ENCODE data around the gene CASKIN1.
"Not testable (repeated sequence)": the region's sequence is repeated elsewhere in the genome, so short reads cannot be mapped to it uniquely, and the experiment has no call there.

CASKIN1 gene

GRCh38 chr16:2196162-2196980, at the start of gene CASKIN1:
TSS of gene CASKIN1 (minus strand) at chr16:2196605. CDS start at chr16:2196432, 173 bp downstream.
- DNase-seq = no peak

DNA sequence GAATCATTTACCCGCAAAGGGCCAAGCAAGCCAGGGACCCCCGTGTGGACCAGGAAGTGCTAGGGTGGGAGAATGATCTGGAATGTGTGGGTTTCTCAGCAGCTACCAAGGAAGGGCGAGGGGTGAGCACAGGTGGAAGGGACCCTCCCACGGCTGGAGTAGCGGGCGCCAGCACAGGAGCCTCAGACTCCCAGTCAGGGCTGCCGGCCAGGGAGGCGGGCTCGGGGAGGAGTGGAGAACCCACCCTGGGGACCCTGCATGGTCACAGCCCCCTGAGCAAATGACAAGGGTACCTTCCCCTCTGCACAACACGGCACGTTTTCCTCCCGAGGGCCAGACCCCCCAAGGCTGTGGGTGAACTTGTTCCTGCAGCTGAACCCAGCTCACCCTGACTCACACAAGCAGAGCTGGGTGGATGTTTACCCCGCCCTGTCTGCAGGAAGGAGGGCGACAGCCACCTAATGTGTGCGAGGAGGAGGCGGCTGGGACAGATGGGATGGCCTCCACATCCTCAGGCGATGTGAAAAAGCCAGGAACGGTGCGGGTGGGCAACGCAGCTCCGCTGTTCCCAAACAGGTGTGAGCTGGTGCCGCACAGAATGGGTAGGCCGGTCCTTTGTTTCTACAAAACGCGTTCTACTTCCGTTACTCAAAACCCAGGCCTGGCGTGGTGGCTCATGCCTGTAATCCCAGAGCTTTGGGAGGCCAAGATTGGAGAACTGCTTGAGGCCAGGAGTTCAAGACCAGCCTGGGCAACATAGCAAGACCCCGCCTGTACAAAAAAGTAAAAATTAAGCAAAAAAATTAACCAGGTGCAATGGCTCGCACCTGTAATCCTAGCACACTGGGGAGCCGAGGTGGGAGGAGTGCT, 48.8 kb upstream of the CASKIN1 start:
- no peak for DNase-seq

DNA sequence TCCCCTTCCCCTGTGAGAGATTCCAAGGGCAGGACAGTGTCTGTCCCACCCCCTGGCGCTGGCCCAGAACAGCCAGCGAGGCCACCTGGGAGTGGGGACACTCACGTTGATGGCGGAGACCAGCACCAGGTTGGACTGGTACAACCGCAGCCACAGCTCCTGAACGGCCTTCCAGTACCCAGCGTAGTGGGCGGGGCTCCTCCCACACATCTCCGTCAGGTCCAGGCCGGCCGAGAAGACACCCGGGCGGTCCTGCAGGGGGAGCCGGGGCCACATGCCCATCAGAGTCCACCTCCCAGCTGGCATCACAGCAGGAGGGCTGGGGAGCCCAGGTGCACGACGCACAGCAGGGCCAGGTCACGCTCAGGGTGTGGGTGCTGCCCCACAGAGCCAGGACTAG, 47.9 kb upstream of the CASKIN1 start:
- no peak for DNase-seq

- DNase-seq = no peak
These were observed 47.4 kb upstream of the CASKIN1 start for GRCh38 chr16:2243781-2244180.

DNA sequence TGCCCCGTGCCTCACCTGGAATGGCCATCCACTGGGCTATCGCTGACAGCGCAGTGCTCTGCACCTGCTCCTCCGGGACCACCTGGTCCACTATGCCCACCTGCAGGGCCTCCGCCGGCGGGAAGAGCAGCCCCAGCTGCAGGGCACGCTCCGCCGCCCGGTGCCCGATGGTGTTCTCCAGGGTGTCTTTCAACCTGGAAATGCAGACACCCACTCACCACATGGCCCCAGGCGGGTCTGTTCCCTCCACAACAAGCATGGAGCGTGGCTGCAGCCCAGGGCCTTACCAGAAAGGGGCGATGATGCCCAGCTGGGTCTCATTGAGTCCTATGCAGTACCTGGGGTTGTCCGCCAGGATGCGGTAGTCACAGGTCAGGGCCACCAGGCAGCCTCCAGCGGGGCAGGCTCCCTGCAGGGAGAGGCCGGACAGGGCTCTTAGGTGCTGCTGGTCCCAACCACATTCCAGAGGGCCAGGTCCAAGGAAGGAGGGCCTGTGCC, 46.7 kb upstream of the CASKIN1 start:
- DNase-seq = no peak

- no peak for DNase-seq
These were observed 46.2 kb upstream of the CASKIN1 start for GRCh38 chr16:2242598-2242997.

DNA sequence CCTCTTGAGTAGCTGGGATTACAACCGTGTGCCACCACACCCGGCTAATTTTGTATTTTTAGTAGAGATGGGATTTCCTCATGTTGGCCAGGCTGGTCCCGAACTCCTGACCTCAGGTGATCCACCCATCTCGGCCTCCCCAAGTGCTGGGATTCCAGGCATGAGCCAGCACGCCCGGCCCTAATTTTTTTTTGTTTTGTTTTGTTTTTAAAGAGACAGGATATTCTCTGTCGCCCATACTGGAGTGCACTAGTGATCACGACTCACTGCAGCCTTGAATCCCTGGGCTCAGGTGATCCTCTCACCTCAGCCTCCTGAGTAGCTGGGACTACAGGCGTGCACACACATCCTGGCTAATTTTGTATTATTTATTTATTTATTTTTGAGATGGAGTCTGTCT, 43.9 kb upstream of the CASKIN1 start:
- DNase-seq = not testable (repeated sequence)

- no peak for DNase-seq
These were observed 42.7 kb upstream of the CASKIN1 start for GRCh38 chr16:2238838-2239675.

DNA sequence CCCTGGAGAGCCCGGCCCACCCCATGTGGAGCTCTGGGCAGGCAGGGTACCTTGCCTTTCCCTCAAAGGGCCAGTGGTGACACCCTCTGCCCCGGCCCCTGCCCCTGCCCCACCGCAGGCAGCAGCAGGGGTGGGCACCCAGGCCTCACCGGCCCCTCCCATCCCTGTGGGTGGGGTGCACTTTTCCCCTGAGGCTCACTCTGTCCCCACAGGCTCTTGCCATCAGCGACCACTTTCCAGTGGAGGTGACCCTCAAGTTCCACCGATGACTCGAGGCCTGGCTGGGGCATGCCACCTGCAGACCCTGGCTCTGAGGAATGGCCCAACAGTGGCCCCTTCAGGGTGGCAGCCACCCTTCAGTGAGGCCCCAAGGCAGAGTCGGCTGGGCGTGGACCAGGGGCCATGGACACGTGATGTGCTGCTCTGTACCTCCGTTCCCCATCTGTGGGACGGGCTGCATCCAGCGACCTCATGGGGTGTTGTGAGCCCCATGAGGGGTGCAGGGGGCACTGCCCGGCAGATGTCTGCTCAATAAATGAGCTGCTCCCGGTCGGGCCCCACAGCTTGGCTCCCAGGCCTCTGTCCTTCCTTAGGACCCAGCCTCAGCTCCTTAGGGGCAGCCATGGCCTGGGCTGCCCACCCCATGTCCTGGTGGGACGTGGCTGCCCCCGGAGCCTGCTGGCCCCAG, 41.9 kb upstream of the CASKIN1 start:
- DNase-seq = no peak

- DNase-seq = no peak
These were observed 41.2 kb upstream of the CASKIN1 start for GRCh38 chr16:2237493-2238149.

DNA sequence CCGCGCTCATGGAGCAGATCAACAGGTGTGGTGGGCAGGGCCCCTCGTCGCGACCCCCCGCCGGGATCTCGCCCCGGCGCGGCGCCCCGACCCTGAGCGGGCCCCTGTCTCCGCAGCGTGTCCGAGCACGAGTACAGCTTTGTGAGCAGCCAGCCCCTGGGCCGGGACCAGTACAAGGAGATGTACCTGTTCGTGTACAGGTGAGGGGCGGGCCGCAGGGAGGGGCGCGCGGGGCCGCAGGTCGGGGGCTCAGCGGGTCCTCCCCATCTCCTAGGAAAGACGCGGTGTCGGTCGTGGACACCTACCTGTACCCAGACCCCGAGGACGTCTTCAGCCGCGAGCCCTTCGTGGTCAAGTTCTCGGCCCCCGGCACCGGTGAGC, 40.7 kb upstream of the CASKIN1 start:
- DNase-seq = no peak

DNA sequence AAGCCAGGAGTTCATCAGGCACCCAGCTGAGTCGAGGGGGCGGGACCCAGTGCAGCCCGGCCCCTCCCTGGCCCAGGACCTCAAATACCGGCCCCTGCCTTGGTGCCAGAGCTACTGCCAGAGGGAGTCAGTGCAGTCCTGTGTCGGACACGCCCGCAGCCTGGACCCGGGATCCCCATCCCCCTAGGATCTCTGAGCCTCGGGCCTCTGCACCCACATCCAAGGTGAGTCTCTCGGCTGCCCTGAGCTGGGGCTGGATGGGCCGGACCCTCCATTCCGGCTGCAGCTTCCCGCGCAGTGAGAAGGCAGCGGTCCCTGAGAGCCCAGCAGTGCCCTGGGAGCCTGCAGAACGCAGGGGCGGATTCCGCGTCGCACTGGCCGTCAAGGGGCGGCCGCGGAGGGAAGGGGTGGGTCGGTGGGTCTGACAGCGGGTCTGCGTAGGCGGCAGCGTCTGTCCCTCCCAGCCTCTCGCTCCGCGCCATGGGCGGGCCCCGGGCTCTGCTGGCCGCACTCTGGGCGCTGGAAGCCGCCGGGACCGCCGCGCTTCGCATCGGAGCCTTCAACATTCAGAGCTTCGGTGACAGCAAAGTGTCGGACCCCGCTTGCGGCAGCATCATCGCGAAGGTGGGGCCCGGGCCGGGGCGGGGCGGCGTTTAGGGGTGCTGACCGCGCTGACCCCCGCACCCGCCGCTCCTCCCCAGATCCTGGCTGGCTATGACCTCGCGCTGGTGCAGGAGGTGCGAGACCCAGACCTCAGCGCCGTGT, 40.1 kb upstream of the CASKIN1 start, which contains the start of gene DNASE1L2:
Gene DNASE1L2, plus strand, starts transcription at position 108 of the 765 bp plus-strand sequence. Its CDS starts 373 bp downstream, at position 481.
- no peak for DNase-seq

GRCh38 chr16:2235695-2236336, 39.4 kb upstream of the CASKIN1 start:
- no peak for DNase-seq

GRCh38 chr16:2235234-2235651, 38.8 kb upstream of the CASKIN1 start:
- DNase-seq = no peak

- DNase-seq = no peak
These were observed 38.4 kb upstream of the CASKIN1 start for GRCh38 chr16:2234813-2235170.

- no peak for DNase-seq
These were observed 37.7 kb upstream of the CASKIN1 start for GRCh38 chr16:2233872-2234812.

- DNase-seq = no peak
These were observed 36.8 kb upstream of the CASKIN1 start for GRCh38 chr16:2233046-2233775.

All from CD4-positive, alpha-beta T cell treated with Interleukin-4 for 4 hours (primary cell).